Posterior vena cava (tissue), 2 donors: ENCODE data around the gene KIF3A. TPM values are rescaled to one million over a fixed set of nuclear protein-coding genes. Genes with fewer than 3 reads are reported as not detected.

Experiments used
- DNase-seq: peaks from one replicate; pipeline ENCODE4 v3.0.0-alpha.2; 2020; ENCODE audit warnings: low spot score
- intact Hi-C, 2 donors: fragments of 100-400 bp; cut with DNase I; formaldehyde crosslinking; loops; one replicate each; pipeline versions ENCODE4 v1.14.1 to v1.14.2; 2022 to 2023
- total RNA-seq, 2 donors: library from RNA; stranded (reverse); fragmentation: NEBNext Ultra II Directional; extraction: Animal tissue kit (Norgen Biotek cat#: 25700); gene quantifications; one replicate each; pipeline ENCODE4 v1.2.1, GENCODE V29; 2021
- donor health status: DM: yes; HTN: yes; CAD: no.
- donor health status: DM: yes; HTN: yes; CAD: no.

The KIF3A gene
- total RNA-seq, 2 donors from 2014 or later = 7.5 to 10.0 TPM

DNA sequence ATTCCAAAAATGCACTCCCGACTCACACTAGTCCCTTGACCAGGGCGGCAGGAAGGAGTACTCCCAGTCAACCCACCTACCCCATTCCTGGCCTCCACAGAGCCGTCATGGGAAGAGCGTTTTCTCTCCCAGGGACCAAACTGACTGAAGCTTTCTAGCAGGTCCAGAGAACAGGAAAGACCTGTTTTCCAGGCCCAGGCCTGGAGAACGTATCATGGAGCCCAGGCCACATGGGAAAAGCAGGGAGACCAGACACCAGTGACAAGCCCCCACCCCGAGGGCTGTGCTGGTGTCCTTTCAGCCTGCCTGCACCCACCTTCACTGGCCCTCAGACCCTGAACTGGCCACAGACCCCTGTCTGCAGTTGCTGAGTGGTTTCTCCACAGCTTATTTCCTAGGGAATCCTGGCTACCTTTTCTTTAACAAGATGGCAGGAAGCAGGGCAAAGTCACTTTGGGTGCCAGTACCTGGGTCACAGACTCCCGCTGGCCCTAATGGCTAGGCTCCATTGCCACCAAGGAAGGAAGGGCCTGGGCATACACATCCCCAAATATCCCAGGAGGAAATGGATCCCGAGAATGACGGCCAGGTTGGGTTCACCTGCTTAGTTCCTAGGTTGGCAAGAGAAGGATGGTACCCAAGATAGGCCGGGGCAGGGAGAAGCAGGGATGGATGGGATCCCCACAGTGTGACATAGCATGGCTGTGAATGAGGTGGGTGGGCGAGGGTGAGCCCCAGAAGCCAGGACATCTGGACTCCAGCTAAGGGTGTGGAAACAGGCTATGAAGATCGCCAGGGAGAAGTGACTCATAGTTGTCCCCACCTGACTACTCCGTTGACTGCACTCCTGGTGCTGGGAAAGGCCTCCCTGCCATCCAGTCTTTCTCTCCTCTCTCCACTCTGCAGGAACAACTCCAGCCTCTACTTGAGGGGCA lies 22.0 kb upstream of the KIF3A start:
- no peak for DNase-seq

DNA sequence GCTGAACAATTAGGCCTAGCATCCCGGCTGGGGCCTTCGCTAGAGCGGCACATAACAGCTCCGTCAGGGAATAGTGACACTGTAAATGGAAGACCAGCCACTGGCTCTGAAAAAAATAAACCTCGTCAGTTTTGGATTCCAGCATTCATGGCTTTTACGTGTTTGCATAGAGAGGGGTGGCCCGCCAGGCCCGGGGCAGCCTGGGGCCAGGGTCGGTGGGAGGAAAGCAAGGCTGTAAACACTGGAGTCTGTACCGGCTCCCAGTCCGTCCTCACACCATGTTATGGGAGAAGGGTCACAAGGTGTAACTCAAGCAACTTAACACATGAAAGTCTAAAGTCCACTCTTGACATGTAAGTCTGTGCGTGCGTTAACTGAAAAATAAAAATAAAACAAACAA lies 21.1 kb upstream of the KIF3A start:
- intact Hi-C loops = no loop called here
- DNase-seq = no peak

More for the DNA sequence above, 22.0 kb upstream of the KIF3A start:
- intact Hi-C loops = no loop called here

DNA sequence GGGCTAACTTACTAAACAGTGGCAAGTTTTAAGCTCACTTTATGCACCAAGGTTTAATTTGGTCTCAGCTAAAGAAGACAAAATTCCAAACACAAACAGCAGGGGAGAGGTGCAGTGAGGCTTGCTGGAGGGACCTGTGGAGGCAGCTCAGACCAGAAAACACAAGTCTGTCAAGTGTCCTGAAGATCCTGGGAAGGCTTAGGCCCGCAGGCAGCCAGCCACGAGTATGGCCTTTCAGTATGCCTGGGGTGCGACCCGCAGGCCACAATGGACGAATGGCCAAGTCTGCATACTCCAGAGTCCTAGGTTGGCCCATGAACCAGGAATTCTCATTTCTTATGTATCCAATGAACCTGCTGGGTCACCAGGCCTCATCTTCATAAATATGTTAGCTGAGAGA lies 19.2 kb upstream of the KIF3A start:
- no peak for DNase-seq
- intact Hi-C loops = no loop called here

DNA sequence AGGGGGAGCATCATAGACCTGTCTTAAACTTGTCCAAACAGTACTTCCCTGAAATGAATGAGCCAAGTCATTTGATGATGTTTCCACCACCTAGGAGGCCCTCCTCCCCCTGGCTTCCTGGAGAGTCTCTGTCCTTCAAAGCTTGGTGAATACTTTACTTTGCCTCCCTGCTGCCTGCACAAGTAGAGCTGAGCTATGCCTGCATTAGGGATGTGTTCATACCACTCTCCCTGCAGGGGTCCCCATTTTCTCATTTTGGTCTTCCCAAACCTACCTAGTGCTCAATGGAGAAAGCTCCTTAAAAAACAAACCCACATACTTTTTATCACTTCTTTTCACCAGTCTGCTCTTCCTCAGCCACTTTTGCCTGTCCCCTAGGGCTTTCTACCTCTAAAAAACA lies 17.6 kb upstream of the KIF3A start:
- intact Hi-C loops = no loop called here
- no peak for DNase-seq

DNA sequence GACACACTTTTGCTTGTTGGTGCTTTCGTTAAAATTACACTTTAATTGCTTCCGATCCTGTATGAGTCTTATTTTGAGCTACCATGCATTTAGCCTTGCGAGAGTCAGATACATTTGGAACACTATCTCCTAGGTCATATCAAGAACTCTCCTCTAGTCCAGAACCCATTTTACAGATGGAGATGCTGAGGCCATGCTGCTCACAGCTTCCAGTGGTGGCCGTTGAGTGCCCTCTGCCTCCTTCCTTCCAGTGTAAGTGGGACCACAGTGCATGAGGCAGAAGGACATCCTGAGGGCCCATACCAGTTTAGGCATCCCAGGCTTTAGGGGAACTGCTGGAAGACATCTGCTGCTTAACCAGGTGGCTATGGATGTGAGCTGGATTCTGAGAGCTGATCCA lies 16.8 kb upstream of the KIF3A start:
- intact Hi-C loops = no loop called here

DNA sequence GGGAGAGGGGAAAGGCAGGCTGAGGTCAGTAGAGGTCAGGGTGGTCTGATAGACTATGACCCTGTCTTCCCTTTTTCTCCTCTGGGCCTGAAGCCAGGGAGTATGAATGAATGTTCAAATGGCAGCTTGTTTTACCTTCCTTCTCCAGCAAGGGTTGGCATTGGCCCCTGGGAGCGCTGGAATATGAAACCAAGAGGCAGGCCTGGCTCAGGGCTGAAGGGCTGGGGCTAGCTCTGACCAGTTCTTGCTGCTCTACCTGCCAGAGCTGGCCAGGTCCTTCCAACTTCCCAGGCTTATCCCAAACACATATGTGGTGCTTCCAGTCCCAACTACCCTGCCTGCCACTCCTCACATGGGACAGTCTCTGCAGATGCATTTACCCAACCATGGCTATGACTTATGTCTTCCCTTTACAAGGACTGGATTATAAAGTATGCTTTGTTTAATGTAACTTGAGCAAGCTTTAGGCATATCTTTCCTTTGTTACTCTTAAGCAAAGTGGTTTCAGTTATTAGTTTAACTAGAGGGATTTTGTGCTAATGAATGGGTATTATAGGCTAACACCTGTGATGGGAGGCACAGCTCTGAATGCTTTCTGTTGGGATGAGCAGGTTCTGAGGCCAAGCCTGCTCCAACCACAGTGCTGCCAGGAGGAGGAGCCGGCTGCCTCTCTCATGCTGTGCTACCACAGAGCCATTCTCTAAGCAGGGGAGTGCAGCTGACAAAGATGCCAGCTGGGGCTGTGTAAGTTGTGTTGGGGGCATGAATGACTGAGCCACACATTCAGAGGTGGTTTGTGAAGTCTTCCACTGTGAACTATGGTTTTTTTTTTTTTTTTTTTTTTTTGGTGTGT lies 16.0 kb upstream of the KIF3A start:
- DNase-seq = no peak
- intact Hi-C loops = no loop called here

More for the DNA sequence above, 16.8 kb upstream of the KIF3A start:
- DNase-seq = no peak

DNA sequence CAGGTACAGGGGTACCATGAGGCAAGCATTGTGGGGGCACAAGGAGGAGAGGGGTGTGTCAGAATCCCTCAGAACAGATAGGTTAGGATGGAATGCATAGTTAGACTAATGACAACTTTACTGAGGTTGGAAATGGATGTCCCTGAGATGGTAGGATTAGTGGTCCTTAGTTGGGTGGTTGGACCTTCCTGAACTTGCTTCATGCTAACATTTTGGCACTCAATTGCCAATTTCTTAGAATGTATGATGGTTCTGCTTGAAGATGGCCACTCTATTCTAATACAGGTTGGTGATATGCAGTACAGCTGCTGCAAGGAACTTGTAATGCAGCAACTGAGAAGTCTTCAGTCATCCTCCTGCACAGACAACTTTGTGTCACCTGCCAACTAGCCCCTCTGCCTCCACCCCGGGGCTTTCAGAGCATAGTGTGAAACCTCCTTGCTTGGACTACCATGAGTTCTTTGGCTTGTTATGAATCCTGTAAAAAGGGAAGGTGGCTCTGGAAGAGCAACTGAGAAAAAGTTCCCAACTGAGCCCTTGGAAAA lies 15.3 kb upstream of the KIF3A start:
- intact Hi-C loops = no loop called here
- no peak for DNase-seq

DNA sequence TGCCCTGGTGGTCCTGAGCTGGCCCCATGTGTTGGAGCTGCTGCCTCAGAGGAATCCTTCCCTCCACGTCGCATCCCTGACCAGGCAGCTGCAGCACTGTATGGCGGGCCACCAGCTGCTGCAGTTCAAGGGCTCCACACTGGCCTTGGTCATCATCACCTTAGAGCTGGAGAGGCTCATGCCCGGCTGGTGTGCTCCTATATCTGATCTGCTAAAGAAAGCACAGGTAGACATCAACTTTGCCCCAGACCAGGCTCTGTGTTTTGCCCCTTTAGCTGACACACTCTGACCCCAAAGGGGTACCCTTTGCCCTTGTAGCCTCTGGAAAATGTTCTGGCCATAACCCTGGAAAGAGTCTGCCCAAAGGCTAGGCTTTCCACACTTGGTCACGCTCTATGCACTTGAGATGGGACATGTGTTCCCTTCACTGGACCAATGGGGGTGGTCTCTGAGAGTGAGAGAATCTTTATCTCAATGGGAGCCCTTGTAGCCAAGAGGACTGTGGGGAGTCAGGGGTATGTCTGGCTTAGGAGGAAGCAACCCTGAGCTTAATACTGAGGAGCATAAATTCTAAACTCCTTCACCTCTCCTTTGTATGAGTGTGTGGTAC lies 14.7 kb upstream of the KIF3A start:
- DNase-seq = no peak
- intact Hi-C loops = no loop called here

DNA sequence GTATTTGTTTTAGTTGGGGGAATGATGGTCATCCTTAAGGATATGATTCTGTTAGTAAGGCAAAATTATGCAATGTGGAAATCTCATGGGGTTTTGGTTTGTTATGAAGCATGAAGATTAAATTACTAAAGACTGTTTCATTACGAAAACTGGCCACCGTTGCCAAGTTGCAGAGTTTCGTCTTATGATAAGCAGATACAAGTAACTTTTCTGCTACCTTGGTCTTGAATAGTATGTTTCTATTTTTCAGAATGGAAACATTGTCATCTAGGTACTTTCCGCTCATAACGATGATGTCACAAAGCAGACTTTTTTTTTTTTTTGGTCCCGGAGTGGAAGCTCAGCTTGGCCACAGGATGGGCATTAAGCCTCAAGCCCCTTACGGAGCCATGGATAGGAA lies 14.1 kb upstream of the KIF3A start:
- DNase-seq = no peak
- intact Hi-C loops = no loop called here

DNA sequence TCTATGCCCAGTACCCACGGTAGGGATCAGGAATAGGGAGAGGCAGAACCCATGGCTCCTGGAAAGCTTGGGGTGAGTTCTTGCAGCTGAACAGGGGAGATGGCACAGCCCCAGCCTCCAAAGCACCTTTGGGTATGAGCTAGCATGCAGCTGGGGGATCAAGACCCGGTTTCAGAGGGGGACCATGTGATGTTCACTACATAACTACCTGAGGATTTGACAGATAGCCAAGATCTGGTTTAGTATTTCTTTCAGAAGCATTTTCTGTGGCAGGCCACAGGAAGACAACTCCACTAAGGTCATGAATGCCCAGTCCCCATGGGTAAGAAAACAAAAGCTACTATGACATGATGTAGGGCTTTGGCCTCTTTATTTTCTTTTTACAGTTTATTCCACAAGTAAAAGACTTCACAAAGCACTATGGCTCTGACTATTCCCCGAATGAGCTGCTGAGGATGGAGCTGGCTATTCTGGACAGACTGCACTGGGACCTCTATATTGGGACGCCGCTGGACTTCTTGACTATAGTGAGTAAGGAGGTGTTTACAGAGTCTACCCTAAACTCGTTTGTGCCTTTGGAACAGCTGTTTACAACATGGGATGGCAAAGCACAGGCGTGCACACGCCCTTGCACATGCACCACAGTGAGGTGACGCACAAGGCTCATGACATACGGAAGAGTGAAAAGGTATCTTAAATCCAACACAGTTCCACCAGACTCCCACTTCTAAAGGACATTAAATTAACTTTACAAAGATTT lies 13.3 kb upstream of the KIF3A start:
- intact Hi-C loops = no loop called here
- no peak for DNase-seq

DNA sequence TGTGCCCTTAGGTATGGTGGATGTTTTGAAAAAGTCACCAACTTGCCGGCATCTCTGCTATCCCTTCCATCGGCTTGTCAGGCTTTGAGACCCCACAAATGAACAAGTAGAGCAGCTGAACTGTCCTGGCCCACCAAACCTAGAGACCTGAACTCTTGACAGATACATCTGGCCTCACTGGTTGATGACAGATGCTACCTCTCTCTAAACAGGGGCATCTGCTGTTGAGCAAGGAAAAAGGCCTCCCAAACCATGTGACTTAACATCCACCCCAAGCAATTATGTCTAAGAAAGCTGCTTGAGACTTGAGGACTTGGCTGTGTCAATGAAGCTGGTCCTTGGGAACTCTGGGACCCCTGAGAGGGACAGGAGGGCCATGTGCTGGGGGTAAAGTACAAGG lies 12.2 kb upstream of the KIF3A start:
- intact Hi-C loops = no loop called here
- no peak for DNase-seq

DNA sequence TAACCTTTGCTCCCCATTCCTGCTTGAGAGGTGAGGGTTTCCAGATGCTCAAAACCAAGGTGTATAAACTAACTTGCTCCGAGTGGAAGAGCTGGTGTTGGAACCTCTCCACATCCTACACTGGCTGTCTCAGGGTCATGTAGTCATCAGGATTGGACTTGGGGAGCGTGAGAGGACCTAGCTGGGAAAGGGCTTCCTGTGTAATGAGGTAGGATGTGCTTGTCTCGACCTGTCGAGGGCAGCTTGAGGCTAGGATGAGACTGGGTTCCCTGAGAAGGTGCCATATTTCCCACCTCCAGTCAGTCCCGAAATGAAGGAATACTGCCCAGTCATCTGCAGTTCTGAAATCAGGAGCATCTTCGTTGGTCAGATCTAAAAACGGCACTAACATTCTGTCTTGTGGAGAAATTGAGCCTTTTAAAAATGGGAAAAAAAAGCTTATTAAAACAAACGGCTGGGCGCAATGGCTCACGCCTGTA lies 11.2 kb upstream of the KIF3A start:
- intact Hi-C loops = no loop called here
- DNase-seq = no peak

DNA sequence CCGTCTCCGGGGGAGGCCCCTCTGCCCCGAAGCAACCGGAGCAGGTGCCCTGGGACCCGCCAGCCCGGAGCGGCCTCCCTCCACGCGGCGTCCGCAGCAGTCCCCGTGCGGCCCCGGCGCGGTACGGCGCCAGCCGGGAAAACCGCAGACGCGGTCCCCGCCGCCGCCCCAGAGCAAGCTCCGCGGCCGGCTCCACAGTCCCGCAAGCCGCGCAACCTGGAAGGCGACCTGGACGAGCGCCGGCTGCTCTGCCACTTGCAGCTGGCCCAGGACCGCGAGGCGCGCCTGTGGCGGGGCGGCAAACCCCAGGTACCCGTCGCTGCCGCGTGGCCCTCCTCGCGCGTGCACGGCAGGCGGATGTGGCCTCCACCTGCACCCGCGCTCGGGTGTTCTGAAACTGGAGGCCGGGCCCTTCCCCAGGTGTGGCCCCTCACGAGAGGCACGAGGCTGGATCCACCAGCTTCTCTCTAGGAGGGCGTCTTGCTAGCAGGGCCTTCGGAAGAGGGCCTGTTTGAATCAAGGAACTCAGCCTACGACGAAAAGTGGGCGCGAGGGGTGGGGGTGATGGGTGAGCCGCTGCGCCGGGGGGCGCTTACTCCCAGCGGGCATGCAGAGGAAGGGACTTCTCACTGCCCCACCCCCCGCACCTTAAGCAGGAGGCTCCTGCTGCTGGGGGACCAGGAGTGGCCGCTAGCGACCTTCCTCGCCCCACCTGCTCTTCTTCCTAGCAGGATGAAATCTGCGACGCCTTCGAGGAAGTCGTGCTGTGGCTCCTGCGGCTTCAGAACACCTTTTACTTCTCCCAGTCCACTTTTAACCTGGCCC lies 10.5 kb upstream of the KIF3A start:
- DNase-seq = no peak
- intact Hi-C loops = no loop called here

DNA sequence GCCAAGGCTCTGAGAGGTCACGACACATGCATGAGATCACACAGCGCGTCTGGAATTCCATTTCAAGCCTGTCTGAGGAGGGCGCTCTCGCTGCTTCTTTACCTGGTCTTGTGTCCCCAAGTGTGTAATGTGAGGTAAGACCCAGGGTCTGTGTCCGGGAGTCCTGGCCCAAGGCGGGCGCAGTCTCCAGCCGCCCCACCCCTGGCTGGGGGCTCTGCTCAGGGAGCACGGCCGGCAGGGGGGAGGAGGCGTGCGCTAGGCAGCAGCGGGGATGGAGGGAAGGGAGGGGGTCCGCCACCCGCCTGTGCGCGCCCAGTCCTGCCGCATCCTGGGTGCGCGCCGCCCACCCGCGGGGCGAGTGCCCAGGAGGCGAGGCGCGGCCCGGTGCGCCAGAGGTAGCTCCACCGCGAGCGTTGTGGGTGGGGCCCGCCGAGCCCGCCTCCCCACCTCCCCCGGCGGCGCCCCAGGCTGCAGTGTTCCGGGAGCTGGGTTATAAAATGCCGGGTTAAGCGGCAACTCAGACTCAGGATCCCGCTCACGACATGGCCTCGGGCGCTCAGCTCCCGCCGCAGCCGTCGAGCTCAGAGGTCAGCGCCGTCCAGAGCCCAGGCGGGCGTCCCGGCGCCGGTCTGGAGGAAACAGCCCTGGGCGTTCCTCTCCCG lies 9.7 kb upstream of the KIF3A start, which contains the start of gene CCNI2:
TSS of gene CCNI2 (plus strand) at position 473 of the 662 bp plus-strand sequence. CDS start at position 543, 70 bp downstream.
- no peak for DNase-seq

DNA sequence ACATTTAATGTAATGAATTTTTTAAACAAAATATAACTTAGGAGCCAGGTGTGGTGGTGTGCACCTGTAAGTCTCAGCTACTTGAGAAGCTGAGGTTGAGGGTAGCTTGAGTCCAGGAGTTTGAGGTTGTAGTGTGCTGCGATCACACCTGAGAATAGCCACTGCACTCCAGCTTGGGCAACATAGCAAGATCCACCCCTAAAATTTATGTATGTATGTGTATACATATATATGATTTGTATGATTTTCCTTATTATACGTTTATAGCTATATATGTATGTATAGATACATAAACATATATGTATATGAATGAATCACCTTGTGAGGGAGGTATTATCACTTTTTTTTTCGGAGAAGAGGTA lies 9.2 kb upstream of the KIF3A start:
- intact Hi-C loops = no loop called here
- DNase-seq = no peak

More for the DNA sequence above, 9.7 kb upstream of the KIF3A start, which contains the start of gene CCNI2:
- intact Hi-C loops = no loop called here

DNA sequence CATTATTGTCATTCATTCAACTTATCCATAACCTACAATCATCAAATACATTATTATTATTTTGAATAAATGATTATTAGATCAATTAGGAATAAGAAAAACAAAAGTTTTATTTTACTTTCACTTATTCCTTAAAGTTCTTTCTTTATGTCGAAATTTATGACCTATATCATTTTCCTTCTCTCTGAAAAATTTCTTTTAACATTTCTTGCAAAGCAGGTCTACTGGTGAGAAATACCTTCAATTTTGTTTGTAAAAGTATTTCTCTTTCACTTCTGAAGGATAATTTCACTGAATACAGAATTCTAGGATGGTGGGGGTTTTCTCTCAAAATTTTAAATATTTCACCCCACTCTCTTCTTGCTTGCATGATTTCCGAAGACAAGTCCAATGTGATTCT lies 7.3 kb upstream of the KIF3A start:
- DNase-seq = no peak
- intact Hi-C loops = no loop called here

DNA sequence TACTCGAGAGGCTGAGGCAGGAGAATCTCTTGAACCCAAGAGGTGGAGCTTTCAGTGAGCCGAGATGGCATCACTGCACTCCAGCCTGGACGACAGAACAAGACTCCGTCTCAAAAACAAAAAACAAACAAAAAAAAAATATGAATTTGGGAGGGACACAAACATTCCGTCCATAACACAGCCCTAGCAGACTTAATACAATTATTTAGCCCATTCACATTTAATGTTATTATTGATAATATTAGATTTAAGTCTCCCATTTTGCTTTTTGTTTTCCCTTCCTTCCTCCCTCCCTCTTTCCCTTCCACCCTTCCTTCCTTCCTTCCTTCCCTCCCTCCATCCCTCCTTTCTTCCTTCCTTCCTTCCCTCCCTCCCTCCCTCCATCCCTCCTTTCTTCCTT lies 5.3 kb upstream of the KIF3A start:
- intact Hi-C loops = no loop called here
- no peak for DNase-seq
